Urinary bladder (tissue), 4 donors: ENCODE results near the gene OGFOD1. TPM values are rescaled to one million over a fixed set of nuclear protein-coding genes. Genes with fewer than 3 reads are reported as not detected.

ENCODE experiments used
- DNase-seq: peaks from one replicate; pipeline ENCODE4 v3.0.0-alpha.2; 2015; ENCODE audit errors: extremely low spot score
- H3K27ac ChIP-seq: one replicate; pipeline ENCODE4 v1.5.1; 2013; ENCODE audit warnings: low read depth, mild to moderate bottlenecking, moderate library complexity
- H3K36me3 ChIP-seq: one replicate; pipeline ENCODE4 v1.6.1; 2013; ENCODE audit warnings: mild to moderate bottlenecking, moderate library complexity; ENCODE audit not compliant: insufficient read depth
- H3K4me1 ChIP-seq: one replicate; pipeline ENCODE4 v1.6.1; 2013; ENCODE audit warnings: mild to moderate bottlenecking, moderate library complexity; ENCODE audit not compliant: insufficient read depth
- H3K4me3 ChIP-seq: one replicate; pipeline ENCODE4 v1.5.1; 2013; ENCODE audit warnings: low read depth, low read length
- WGBS: extraction: QIAGEN DNeasy Blood & Tissue Kit; methylation state at CpG from one replicate; pipeline ENCODE4 v1.1.7; 2013; 5-methylcytosine and 5-hydroxymethylcytosine counted together
- polyA plus RNA-seq: library from polyadenylated mRNA; stranded (reverse); fragments of 200-250 nt; gene quantifications from one replicate; pipeline ENCODE4 v1.2.3, GENCODE V29; 2013
- total RNA-seq: library from RNA; depleted of rRNA; stranded (reverse); fragments of >200 nt; gene quantifications from one replicate; pipeline ENCODE4 v1.2.3, GENCODE V29; 2014
- donor health status: healthy with polysubstance abuse.
- donor health status: healthy.

OGFOD1 gene
- total and polyA plus RNA-seq, 2 donors, result 25.8 to 58.2 TPM

DNA sequence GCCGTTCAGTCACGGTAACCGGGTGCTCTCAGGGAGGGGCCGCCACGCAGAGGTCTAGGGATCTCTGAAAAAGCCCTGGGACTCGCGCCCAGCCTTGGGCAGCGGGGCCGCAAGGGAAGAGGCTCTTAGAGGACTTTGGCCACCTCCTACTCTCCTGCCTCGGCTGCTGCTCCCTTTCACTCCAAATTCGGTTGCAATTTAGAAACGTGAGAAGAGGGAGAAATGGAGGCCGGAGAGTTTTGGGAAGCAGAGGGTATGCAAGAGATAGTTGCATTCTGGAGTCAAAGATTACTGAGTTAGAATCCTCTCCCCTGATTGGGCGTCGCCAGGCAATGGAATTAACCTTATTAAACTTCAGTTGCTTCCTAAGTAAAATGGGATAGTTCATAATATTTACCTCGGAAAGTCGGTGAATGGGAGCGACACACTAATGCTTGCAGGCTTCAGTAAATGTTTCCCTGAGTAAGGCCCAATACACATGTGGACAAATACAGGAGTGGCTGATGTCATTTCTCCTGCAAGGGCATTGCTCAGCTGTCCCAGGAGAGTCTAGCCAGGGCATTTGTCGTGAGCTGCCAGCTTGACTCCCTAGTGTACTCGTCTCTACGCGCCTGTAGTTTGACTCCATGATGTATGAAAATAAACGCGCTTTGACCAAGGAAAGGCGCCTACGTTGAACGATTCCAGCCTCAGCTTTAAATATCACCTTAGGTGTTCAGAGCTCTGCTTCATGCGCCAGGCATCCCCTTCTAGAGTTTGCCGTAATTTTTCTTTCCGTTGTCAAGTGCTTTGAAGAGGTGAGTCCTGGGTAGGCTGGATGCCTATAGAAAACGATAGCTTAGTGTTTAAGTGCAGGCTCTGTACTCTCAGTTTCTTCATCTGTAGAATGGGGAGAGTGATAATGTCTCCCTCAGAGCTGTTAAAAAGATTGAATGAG, 667 bp downstream of the OGFOD1 start:
- 6% methylated on average over 31 of the region's 31 CpGs for WGBS
- Histone ChIP-seq H3K27ac (no peak overlapping the region), H3K4me3 (peak overlapping the region; percentile 57), H3K36me3 (peaks cover 4% of the 10 kb centered on the region), H3K4me1 (peaks cover 3% of the 10 kb centered on the region)
- no peak for DNase-seq

DNA sequence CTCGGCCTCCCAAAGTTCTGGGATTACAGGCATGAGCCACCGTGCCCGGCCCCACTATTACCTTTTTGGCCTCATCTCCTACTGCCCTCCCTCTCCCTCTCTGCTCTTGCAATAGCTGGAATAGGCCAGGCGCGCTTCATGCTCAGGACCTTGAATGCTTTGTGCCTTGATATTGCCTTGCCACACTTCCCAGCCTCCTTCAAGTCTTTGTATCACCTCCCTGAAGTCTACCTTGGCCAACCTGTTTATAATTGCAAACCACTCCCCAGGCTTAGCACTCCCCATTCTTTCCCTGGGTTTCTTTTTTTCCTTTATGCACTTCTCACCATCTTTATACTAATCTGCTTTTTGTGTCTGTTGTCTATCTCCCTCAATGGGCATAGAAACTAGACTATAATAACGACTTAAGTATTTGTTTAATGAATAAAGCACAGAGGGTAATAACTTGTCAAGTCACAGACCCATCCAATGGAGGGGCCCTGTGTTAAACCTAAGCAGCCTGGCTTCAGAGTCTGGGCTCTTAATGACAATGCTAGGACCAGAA, 6.6 kb downstream of the OGFOD1 start:
- H3K4me1 ChIP-seq, result no peaks in the 10 kb centered on the region
- no peak overlapping the region for H3K27ac ChIP-seq
- 93% methylated on average over 6 of the region's 6 CpGs for WGBS
- H3K4me3 ChIP-seq, result no peak overlapping the region
- H3K36me3 ChIP-seq, result peaks cover 4% of the 10 kb centered on the region
- DNase-seq, result no peak

DNA sequence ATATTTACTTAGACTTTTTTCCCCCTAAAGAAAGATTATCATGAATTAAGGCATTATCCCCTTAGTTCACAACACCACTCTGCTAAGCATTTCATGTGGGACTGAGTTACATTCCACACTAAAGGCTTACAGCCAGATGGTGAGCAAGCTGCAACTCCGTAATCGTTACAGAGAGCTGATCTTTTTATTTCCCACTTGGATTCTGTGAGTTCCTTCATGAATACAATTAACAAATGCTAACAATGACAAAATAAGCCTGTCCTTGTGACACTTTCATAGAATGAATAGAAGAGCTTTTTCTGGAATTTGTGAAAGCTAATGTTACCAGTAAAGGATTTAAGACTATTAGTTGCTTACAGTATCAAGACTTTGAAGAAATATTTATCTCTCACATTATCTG, 8.7 kb downstream of the OGFOD1 start:
- peaks cover 1% of the 10 kb centered on the region for H3K36me3 ChIP-seq
- 85% methylated on average over 2 of the region's 2 CpGs for WGBS
- H3K27ac ChIP-seq, result no peak overlapping the region
- no peaks in the 10 kb centered on the region for H3K4me1 ChIP-seq
- H3K4me3 ChIP-seq, result no peak overlapping the region
- no peak for DNase-seq

DNA sequence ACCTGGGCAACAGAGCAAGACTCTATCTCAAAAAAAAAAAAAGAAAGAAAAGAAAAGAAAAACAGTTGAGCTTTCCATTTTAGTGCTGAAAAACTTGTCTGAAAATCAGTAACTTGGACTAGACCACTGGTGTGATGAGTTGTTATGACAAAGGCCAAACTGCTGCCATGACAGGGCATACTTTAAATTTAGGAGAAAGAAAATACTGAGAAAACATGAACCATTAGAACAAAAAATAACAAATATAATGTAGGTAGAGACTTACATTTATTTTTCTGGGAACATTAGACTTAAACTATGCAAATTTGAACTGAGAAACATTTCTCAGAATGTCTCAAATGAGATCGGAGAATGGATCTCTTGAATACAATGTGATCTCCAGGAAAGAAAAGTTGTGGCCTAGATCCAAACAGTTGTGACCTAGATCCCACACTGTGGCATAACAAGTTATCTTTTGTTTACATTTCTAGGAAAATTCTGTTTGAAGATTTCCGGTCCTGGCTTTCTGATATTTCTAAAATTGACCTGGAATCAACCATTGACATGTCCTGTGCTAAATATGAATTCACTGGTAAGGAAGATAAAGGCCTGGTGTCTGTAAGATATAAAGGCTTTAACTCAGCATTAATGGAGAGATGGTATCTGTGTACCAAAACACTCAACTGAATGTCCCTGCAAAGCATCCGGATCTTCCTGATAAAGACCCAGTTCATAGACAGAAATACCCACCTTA, 10.9 kb downstream of the OGFOD1 start:
- H3K36me3 ChIP-seq, result no peaks in the 10 kb centered on the region

DNA sequence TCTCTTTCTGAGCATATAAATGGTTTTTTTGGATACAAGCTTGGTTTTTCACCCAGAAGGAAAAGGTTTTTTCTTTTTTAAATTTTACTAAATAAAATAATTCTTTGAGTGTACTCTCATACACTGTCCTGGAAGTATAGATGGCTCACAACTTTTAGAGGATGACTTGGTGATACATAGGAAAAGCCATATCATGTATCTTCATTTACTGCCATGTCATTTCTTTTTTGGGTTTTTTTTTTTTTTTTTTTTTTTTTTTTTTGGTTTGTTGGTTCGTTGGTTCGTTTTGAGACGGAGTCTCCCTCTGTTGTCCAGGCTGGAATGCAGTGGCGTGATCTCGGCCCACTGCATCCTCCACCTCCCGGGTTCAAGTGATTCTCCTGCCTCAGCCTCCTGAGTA, 11.8 kb downstream of the OGFOD1 start:
- Histone ChIP-seq H3K27ac (no peak overlapping the region), H3K36me3 (no peaks in the 10 kb centered on the region), H3K4me1 (no peaks in the 10 kb centered on the region), H3K4me3 (no peak overlapping the region)
- WGBS, result 96% methylated on average over 6 of the region's 6 CpGs
- DNase-seq, result no peak

More for the DNA sequence above, 10.9 kb downstream of the OGFOD1 start:
- Histone ChIP-seq H3K4me1 (no peaks in the 10 kb centered on the region), H3K27ac (no peak overlapping the region), H3K4me3 (no peak overlapping the region)
- no peak for DNase-seq
- 65% methylated on average over 3 of the region's 3 CpGs for WGBS

DNA sequence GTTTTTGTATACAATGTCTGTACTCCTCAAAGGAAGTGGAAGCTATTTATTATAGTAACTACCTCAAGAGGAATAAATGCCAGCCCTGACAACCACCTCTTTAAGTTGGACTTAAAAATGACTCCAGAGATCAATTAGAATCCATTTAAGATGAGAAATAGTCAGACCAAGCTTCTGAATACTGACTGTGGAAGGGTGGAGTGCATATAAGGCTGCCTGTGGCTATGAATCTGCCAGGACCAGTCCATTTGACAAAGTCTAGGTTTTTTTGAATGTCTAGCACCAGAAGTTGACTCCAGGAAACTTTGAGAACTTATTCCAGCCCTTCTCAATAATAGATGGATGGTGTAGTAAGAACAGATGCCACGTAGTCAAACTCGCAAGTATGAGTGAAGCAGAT, 15.0 kb downstream of the OGFOD1 start:
- over 99% methylated on average over 2 of the region's 2 CpGs for WGBS
- Histone ChIP-seq H3K27ac (no peak overlapping the region), H3K4me1 (no peaks in the 10 kb centered on the region), H3K4me3 (no peak overlapping the region), H3K36me3 (peaks cover 6% of the 10 kb centered on the region)
- no peak for DNase-seq

DNA sequence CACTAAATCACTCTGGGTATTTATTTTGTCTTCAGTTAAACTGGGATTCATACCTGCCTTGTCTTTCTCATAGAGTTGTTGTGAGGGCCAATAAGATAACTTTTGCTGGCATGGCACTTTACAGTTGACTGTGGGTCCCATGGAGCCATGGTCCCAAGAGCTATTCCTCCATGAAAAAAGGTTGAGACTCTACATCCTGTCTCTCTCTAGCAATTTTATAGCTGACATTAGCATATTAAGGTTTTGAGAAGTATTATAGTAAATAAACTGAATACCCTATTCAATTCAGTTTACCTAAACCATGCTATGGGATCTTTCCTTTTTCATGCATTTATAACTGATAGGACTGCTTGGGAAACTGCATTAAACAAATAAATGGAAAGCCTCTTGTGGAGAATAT, 17.4 kb downstream of the OGFOD1 start:
- Histone ChIP-seq H3K27ac (no peak overlapping the region), H3K36me3 (peaks cover 8% of the 10 kb centered on the region), H3K4me1 (no peaks in the 10 kb centered on the region), H3K4me3 (no peak overlapping the region)
- no peak for DNase-seq

DNA sequence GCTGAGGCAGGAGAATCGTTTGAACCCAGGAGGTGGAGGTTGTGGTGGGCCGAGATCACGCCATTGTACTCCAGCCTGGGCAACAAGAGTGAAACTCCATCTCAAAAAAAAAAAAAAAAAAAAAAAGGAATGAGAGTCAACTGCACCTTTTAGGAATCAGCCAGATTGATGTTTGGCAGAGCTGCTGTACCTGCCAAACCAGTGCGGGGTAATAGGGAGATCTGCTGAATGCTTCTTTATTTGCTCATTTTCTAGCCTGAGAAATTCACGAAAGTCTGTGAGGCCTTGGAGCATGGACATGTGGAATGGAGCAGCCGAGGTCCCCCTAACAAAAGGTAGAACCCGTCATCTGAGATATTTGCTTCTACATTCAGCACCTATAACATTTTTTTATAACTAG, 18.4 kb downstream of the OGFOD1 start:
- Histone ChIP-seq H3K36me3 (peaks cover 9% of the 10 kb centered on the region), H3K27ac (no peak overlapping the region), H3K4me3 (no peak overlapping the region), H3K4me1 (no peaks in the 10 kb centered on the region)
- WGBS, result 94% methylated on average over 7 of the region's 7 CpGs
- no peak for DNase-seq

DNA sequence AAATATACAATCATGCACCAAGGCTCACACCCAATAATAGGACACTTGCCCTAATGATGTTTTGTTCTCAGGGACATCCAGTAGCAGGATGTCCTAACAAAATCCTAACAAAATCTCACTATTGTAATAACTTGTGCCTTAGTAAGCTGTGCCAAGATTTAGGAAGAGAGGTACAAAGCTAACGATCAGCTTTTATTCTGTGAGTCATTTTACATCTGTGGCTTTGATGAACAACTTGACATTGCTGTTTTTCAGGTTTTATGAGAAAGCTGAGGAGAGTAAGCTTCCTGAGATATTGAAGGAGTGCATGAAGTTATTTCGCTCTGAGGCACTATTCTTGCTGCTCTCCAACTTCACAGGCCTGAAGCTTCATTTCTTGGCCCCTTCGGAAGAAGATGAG, 18.9 kb downstream of the OGFOD1 start:
- Histone ChIP-seq H3K36me3 (peaks cover 11% of the 10 kb centered on the region), H3K4me3 (no peak overlapping the region), H3K4me1 (no peaks in the 10 kb centered on the region), H3K27ac (no peak overlapping the region)
- WGBS, result 87% methylated on average over 3 of the region's 3 CpGs
- DNase-seq, result no peak

DNA sequence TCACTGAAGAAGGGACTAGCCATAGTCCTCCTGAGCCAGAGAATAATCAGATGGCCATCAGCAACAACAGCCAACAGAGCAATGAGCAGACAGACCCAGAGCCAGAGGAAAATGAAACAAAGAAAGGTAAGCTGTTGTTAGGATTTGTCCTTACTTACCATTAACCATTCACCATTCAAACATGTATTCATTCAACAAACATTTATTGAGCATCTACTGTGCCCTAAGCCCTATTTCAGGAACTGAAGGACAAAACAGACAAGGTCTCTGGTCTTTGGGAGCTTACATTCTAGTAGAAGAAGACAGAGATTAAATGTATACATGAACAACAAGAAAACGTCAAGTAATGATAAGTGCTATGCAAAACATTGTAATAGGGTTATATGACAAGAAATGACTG, 19.3 kb downstream of the OGFOD1 start:
- WGBS, result 90% methylated on average over 1 of the region's 1 CpG
- no peak overlapping the region for H3K27ac ChIP-seq
- H3K4me3 ChIP-seq, result no peak overlapping the region
- no peaks in the 10 kb centered on the region for H3K4me1 ChIP-seq
- peaks cover 11% of the 10 kb centered on the region for H3K36me3 ChIP-seq
- no peak for DNase-seq

DNA sequence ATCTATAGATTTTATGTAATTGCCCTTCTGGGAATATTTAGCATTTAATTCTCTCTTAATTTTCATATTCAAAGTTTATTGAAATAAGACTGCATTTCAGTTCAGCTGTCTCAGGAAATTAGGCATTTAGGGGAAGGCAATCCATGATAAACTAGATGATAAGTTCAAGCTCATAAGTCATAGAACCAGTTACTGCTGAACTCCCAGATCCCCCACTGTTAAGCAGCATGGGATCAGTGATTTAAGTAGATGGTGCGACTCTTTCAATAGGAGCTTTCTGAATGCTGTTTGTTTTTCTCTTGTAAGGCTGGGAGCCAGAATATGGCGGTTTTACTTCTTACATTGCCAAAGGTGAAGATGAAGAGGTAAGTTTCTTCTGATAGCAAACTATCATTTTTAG, 23.8 kb downstream of the OGFOD1 start:
- no peak for DNase-seq
- WGBS, result 86% methylated on average over 2 of the region's 2 CpGs
- no peak overlapping the region for H3K4me3 ChIP-seq
- H3K36me3 ChIP-seq, result peaks cover 10% of the 10 kb centered on the region
- no peaks in the 10 kb centered on the region for H3K4me1 ChIP-seq
- H3K27ac ChIP-seq, result no peak overlapping the region

DNA sequence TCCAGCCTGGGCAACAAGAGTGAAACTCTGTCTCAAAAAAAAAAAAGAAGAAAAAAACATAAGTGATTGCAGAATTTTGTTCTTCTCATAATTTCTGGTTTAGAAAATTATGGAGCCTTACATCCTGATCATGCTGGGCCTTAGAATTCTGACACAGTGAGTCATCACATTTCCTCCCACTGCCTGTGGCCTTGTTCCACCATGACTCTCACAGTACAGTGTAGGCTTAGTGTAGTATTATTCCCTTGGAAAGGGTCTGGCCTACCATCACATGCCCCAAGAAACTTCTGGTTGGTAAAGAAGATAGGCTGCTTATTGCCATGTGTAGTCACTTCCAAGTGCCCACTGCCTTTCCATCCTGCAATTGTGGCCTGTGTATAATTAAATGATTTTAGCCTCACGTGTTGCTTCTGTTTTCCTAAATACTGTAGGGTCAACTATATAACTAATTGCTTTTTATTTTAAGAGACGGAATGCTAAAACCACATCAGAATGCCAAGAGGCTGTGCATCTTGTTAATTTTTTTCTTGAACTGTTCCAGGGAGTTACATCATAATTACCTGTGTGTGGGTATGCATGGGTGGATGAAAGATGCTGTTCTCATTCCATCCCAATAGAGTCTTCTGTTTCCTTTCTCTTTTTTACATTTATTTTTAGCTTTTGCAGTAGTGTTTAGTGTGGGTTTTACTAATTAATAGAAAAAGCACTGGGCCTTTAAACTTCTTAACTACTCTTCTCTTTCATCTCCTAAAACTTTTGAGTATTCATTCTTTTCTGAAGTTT, 25.9 kb downstream of the OGFOD1 start:
- 89% methylated on average over 2 of the region's 2 CpGs for WGBS
- no peak for DNase-seq
- Histone ChIP-seq H3K36me3 (peaks cover 5% of the 10 kb centered on the region), H3K27ac (no peak overlapping the region), H3K4me1 (no peaks in the 10 kb centered on the region), H3K4me3 (no peak overlapping the region)

DNA sequence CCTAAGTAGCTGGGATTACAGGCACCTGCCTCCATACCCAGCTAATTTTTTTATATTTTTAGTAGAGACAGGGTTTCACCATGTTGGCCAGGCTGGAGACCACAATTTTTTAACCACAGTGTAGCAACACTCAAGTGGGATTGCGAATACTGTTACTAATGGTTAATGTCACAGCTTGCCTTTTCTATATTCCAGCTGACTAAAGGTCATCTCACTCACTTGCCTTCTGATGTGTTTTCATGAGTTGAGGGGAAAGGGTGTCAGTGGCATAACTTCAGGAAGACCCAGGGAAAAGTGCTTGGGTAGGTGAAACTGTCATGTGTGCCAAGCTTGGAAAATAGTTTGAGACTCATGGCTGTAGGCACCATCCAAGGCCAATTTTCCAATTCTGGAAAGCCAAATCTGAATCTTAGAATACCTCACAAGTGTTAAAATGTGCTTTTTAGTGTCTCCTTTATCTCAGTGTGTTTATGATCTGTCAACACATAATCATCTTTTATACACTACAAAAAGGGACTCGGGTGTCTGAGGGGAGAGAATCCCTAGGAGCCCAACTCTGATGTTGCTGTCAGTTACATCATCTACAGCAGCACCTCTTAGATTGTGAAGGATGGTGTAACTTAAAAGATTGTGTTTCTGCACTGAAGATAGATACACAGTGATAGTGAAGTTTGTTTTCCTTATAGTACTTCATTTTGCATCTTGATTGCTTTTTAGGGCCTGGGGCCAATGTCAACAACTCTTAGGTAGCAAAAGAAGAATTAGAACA, 27.1 kb downstream of the OGFOD1 start:
- peaks cover 5% of the 10 kb centered on the region for H3K36me3 ChIP-seq

More for the DNA sequence above, 27.1 kb downstream of the OGFOD1 start:
- WGBS, result 64% methylated on average over 2 of the region's 2 CpGs
- Histone ChIP-seq H3K27ac (no peak overlapping the region), H3K4me3 (no peak overlapping the region), H3K4me1 (no peaks in the 10 kb centered on the region)
- no peak for DNase-seq
